SK-N-SH (cell line): Measurements from ENCODE around the gene USH1G. TPM values are rescaled to one million over a fixed set of nuclear protein-coding genes. Genes with fewer than 3 reads are reported as not detected.

Experiments
- CTCF ChIA-PET: fragments of 300-600, 350-600 bp; formaldehyde crosslinking; extraction: SDS; loops from one replicate; lab custom pipeline; 2021; lab: Yijun Ruan, JAX
- POLR2A ChIA-PET: fragments of 350-600 bp; sonication (Branson Sonifier 250); formaldehyde crosslinking; extraction: SDS; loops from one replicate; lab custom pipeline; 2020; ENCODE audit warnings: antibody characterized with exemption, inconsistent platforms; lab: Yijun Ruan, JAX
- DNase-seq: peaks from one replicate; pipeline ENCODE4 v3.0.0; 2012
- H2AFZ ChIP-seq: fragments of 200-600 bp; sonication (generic); 2 replicates; pipeline ENCODE4 v1.8.1; 2016; ENCODE audit warnings: antibody characterized with exemption, mild to moderate bottlenecking, low read depth
- H3F3A ChIP-seq: fragments of 200-600 bp; sonication (generic); replicated peaks from 2 replicates; pipeline ENCODE3; 2016; ENCODE audit warnings: antibody characterized with exemption, mild to moderate bottlenecking; ENCODE audit not compliant: insufficient read depth
- H3K27ac ChIP-seq, 2 experiments: fragments of 200-500 bp in 1 of 2; fragments of 200-600 bp in 1 of 2; sonication (Bioruptor generic) in 1 of 2; sonication (generic), shearing (Covaris generic) in 1 of 2; 2 replicates each; pipeline versions ENCODE4 v1.5.1 to v1.6.1; 2014 to 2016; ENCODE audit warnings: low read depth in 2 of 2, inconsistent platforms in 1 of 2, low read length in 1 of 2, mild to moderate bottlenecking in 1 of 2, mixed read lengths in 1 of 2
- H3K27me3 ChIP-seq: fragments of 200-600 bp; sonication (generic), shearing (Covaris generic); 2 replicates; pipeline ENCODE4 v1.6.1; 2016; ENCODE audit warnings: mixed run types; ENCODE audit not compliant: insufficient read depth
- H3K36me3 ChIP-seq, 2 experiments: fragments of 200-500 bp in 1 of 2; fragments of 200-600 bp in 1 of 2; sonication (Bioruptor generic) in 1 of 2; sonication (generic) in 1 of 2; replicated peaks in 1 of 2; 2 replicates each; pipeline versions ENCODE3 to v1.5.1; 2014 to 2016; ENCODE audit warnings: low read length in 1 of 2, mild to moderate bottlenecking in 1 of 2; ENCODE audit not compliant: insufficient read depth in 2 of 2, control insufficient read depth in 1 of 2
- H3K4me1 ChIP-seq, 2 experiments: fragments of 200-500 bp in 1 of 2; fragments of 200-600 bp in 1 of 2; sonication (Bioruptor generic) in 1 of 2; sonication (generic), shearing (Covaris generic) in 1 of 2; 2 replicates each; pipeline versions ENCODE4 v1.5.1 to v1.6.1; 2014 to 2016; ENCODE audit warnings: low read depth in 1 of 2, low read length in 1 of 2, mixed run types in 1 of 2; ENCODE audit not compliant: insufficient read depth in 2 of 2, control insufficient read depth in 1 of 2
- H3K4me2 ChIP-seq: fragments of 200-600 bp; sonication (generic), shearing (Covaris generic); 2 replicates; pipeline ENCODE4 v1.6.1; 2017; ENCODE audit warnings: mixed run types
- H3K4me3 ChIP-seq, 2 experiments: fragments of 200-500 bp in 1 of 2; fragments of 200-600 bp in 1 of 2; sonication (Bioruptor generic) in 1 of 2; sonication (generic), shearing (Covaris generic) in 1 of 2; 2 replicates each; pipeline versions ENCODE4 v1.5.1 to v1.8.1; 2014 to 2016; ENCODE audit warnings: low read depth in 2 of 2, inconsistent platforms in 1 of 2, low read length in 1 of 2, mild to moderate bottlenecking in 1 of 2, mixed read lengths in 1 of 2, moderate library complexity in 1 of 2
- H3K79me2 ChIP-seq: fragments of 200-600 bp; sonication (generic); 2 replicates; pipeline ENCODE4 v1.8.1; 2017; ENCODE audit warnings: mild to moderate bottlenecking; ENCODE audit not compliant: insufficient read depth
- H3K9ac ChIP-seq: fragments of 200-600 bp; sonication (generic); 2 replicates; pipeline ENCODE4 v1.6.1; 2017; ENCODE audit warnings: mixed run types
- H3K9me2 ChIP-seq: fragments of 200-600 bp; sonication (generic); 2 replicates; pipeline ENCODE4 v1.6.1; 2017; ENCODE audit warnings: mixed run types
- H3K9me3 ChIP-seq: fragments of 200-600 bp; sonication (generic); 2 replicates; pipeline ENCODE4 v1.6.1; 2017; ENCODE audit warnings: mixed run types, mild to moderate bottlenecking, moderate library complexity
- H4K20me1 ChIP-seq: fragments of 200-600 bp; sonication (generic); 2 replicates; pipeline ENCODE4 v1.6.1; 2017; ENCODE audit warnings: mild to moderate bottlenecking, mixed run types; ENCODE audit not compliant: insufficient read depth
- CHD2 ChIP-seq: fragments of 150-350 bp; IDR thresholded peaks from 2 replicates; pipeline ENCODE4 v1.6.1; 2018; ENCODE audit warnings: low read length; ENCODE audit not compliant: partially characterized antibody
- ELF1 ChIP-seq: IDR thresholded peaks from 2 replicates; pipeline ENCODE4 v1.4.0; 2012
- EP300 ChIP-seq, 2 experiments: IDR thresholded peaks; 2 replicates each; pipeline versions ENCODE4 v1.4.0 to v1.6.1; 2012; ENCODE audit warnings: borderline replicate concordance in 1 of 2, low read depth in 1 of 2, low read length in 1 of 2
- FOSL2 ChIP-seq: IDR thresholded peaks from 2 replicates; pipeline ENCODE4 v1.4.0; 2012; ENCODE audit warnings: low read depth, mild to moderate bottlenecking, moderate library complexity, borderline replicate concordance
- FOXJ3 ChIP-seq: sonication (generic); formaldehyde crosslinking; IDR thresholded peaks from 2 replicates; pipeline ENCODE4 v1.5.1; 2020; ENCODE audit warnings: mild to moderate bottlenecking, missing genetic modification reagents
- FOXM1 ChIP-seq: IDR thresholded peaks from 2 replicates; pipeline ENCODE4 v1.4.0; 2012; ENCODE audit warnings: low read depth, mild to moderate bottlenecking
- GABPA ChIP-seq: IDR thresholded peaks from 2 replicates; pipeline ENCODE4 v1.4.0; 2012; ENCODE audit warnings: low read depth, mild to moderate bottlenecking
- GATA2 ChIP-seq: sonication (generic); formaldehyde crosslinking; IDR thresholded peaks from 2 replicates; pipeline ENCODE4 v1.5.0; 2020; ENCODE audit warnings: mild to moderate bottlenecking, missing genetic modification reagents
- IRF3 ChIP-seq: fragments of 150-350 bp; IDR thresholded peaks from 2 replicates; pipeline ENCODE4 v1.6.1; 2016; ENCODE audit warnings: mild to moderate bottlenecking, low read depth, low read length
- NFIC ChIP-seq: IDR thresholded peaks from 2 replicates; pipeline ENCODE4 v1.4.0; 2012; ENCODE audit warnings: borderline replicate concordance
- POLR2AphosphoS5 ChIP-seq: IDR thresholded peaks from 2 replicates; pipeline ENCODE4 v1.6.1; 2012; ENCODE audit warnings: low read depth, low read length
- RAD21 ChIP-seq: IDR thresholded peaks from 2 replicates; pipeline ENCODE4 v1.6.1; 2012; ENCODE audit warnings: mild to moderate bottlenecking, low read length
- RCOR1 ChIP-seq: fragments of 150-350 bp; IDR thresholded peaks from 2 replicates; pipeline ENCODE4 v1.6.1; 2017; ENCODE audit warnings: antibody characterized with exemption, low read length
- REST ChIP-seq: IDR thresholded peaks from 2 replicates; pipeline ENCODE4 v1.6.1; 2012; ENCODE audit warnings: mild to moderate bottlenecking, low read depth, low read length, moderate library complexity
- RFX5 ChIP-seq: IDR thresholded peaks from 2 replicates; pipeline ENCODE4 v1.6.1; 2012; ENCODE audit warnings: mild to moderate bottlenecking, improper control_type of control experiment, low read length
- SMC3 ChIP-seq: IDR thresholded peaks from 2 replicates; pipeline ENCODE4 v1.6.1; 2012; ENCODE audit warnings: low read depth, low read length, improper control_type of control experiment
- TEAD4 ChIP-seq: IDR thresholded peaks from 2 replicates; pipeline ENCODE4 v1.4.0; 2012; ENCODE audit warnings: mild to moderate bottlenecking, borderline replicate concordance; ENCODE audit not compliant: insufficient read depth
- USF1 ChIP-seq: IDR thresholded peaks from 2 replicates; pipeline ENCODE4 v1.4.0; 2012; ENCODE audit warnings: low read depth, borderline replicate concordance
- USF2 ChIP-seq: fragments of 150-350 bp; IDR thresholded peaks from 2 replicates; pipeline ENCODE4 v1.6.1; 2017; ENCODE audit warnings: antibody characterized with exemption, low read length, low read depth, borderline replicate concordance
- YY1 ChIP-seq: IDR thresholded peaks from 2 replicates; pipeline ENCODE4 v1.4.0; 2012; ENCODE audit warnings: low read depth, mild to moderate bottlenecking
- WGBS: methylation state at CpG from one replicate; pipeline ENCODE4 v1.1.6; 2017; ENCODE audit warnings: low lambda C conversion rate; 5-methylcytosine and 5-hydroxymethylcytosine counted together
- polyA plus RNA-seq, 3 experiments: library from polyadenylated mRNA; depleted of rRNA; stranded (reverse); fragments of >200 nt; gene quantifications; 2 replicates each; pipeline ENCODE4 v1.2.3, GENCODE V29; 2012

Gene USH1G
- polyA plus RNA-seq, 1 of the 3 experiments (the other 2 are of a cell fraction) = not detected

- H2AFZ ChIP-seq = no peak overlapping the region
- H3K4me2 ChIP-seq = no peak overlapping the region
- H3K9ac ChIP-seq = no peak overlapping the region
- CTCF ChIA-PET = interaction anchor here (1.0 to 12.5 kb wide), 9 partner anchors 9 to 177 kb away, joined by 3 to 219 read pairs (median 8); partner anchors contain the start of genes CDR2L, OTOP2 and USH1G
- 76% methylated on average over 4 of the region's 5 CpGs for WGBS
- H4K20me1 ChIP-seq = no peaks in the 10 kb centered on the region
- H3K9me2 ChIP-seq = no peaks in the 10 kb centered on the region
- H3K79me2 ChIP-seq = no peaks in the 10 kb centered on the region
- H3K4me1 ChIP-seq = peaks cover 0 to 22% of the 10 kb centered on the region in 2 experiments; a peak in 1 of 4 replicates
- TF ChIP-seq FOXJ3 (no peak), POLR2AphosphoS5 (no peak), ELF1 (no peak), RAD21 (no peak), GATA2 (CRISPR knock-in tag) (no peak), CHD2 (no peak), TEAD4 (no peak), FOSL2 (no peak), YY1 (no peak), REST (no peak), FOXM1 (no peak), USF1 (no peak)
- TF ChIP-seq, all 33 proteins: peak for 0
- H3K9me3 ChIP-seq = no peaks in the 10 kb centered on the region
- H3F3A ChIP-seq = peaks cover 5% of the 10 kb centered on the region
- no peak overlapping the region for H3K4me3 ChIP-seq
- POLR2A ChIA-PET = interaction anchor here (1.7 to 6.7 kb wide), 2 partner anchors 22 to 44 kb away, joined by 8 to 97 read pairs; partner anchors contain the start of gene MRPL58
- H3K27me3 ChIP-seq = peaks cover 15% of the 10 kb centered on the region
- DNase-seq = no peak
- H3K36me3 ChIP-seq = no peaks in the 10 kb centered on the region
- no peak overlapping the region for H3K27ac ChIP-seq
These were observed 45.3 kb upstream of the USH1G start for GRCh38 chr17:74968361-74968780.

GRCh38 chr17:74964988-74965622, 42.0 kb upstream of the USH1G start:
- Histone ChIP-seq H3K9me2 (no peaks in the 10 kb centered on the region), H3K4me2 (no peak overlapping the region), H3K4me3 (no peak overlapping the region), H4K20me1 (no peaks in the 10 kb centered on the region), H3K4me1 (peaks cover 0 to under 1% of the 10 kb centered on the region in 2 experiments; a peak in 1 of 4 replicates), H3K36me3 (no peaks in the 10 kb centered on the region), H3K79me2 (no peaks in the 10 kb centered on the region), H3K27me3 (no peaks in the 10 kb centered on the region), H3K27ac (no peak overlapping the region), H3F3A (no peaks in the 10 kb centered on the region), H3K9ac (no peak overlapping the region), H2AFZ (no peak overlapping the region), H3K9me3 (no peaks in the 10 kb centered on the region)
- 82% methylated on average over 14 of the region's 14 CpGs for WGBS
- DNase-seq = no peak
- ChIA-PET POLR2A (no interaction called here), CTCF (interaction anchor here (1.1 to 9.5 kb wide), 5 partner anchors 26 to 149 kb away, joined by 3 to 295 read pairs (median 12); partner anchors contain the start of genes CDR2L and MRPL58)
- TF ChIP-seq GATA2 (CRISPR knock-in tag) (no peak), IRF3 (no peak), GABPA (no peak), NFIC (no peak), USF2 (no peak), SMC3 (no peak), RCOR1 (no peak), EP300 (IDR thresholded peaks at IDR 0.05; ENCODE audit: borderline replicate concordance in 1 of 2, low read depth in 1 of 2, low read length in 1 of 2) (no peak), RFX5 (no peak)
